Hindlimb muscle (tissue), 1 donor: ENCODE measurements around the gene SH2D5. TPM values are rescaled to one million over a fixed set of nuclear protein-coding genes. Genes with fewer than 3 reads are reported as not detected.

ENCODE experiments used
- DNase-seq: peaks from one replicate; pipeline ENCODE4 v3.0.0-alpha.2; 2013
- polyA plus RNA-seq: library from polyadenylated mRNA; unstranded; fragments of 120-200 nt; gene quantifications from one replicate; pipeline ENCODE4 v1.2.1, GENCODE V29; 2013; ENCODE audit not compliant: insufficient read length

SH2D5 gene
- 0.44 TPM for polyA plus RNA-seq

- DNase-seq = peak; percentile 43
Measured at GRCh38 chr1:20732588-20733359, at the start of gene SH2D5. Gene SH2D5 (minus strand): TSS chr1:20732703. CDS start chr1:20728044, 4,659 bp downstream.

- no peak for DNase-seq
Measured at GRCh38 chr1:20775700-20776099, 43.2 kb upstream of the SH2D5 start.

- DNase-seq = no peak
Measured at GRCh38 chr1:20771780-20772179, 39.3 kb upstream of the SH2D5 start.

GRCh38 chr1:20770314-20771087 lies 38.0 kb upstream of the SH2D5 start:
- no peak for DNase-seq

- no peak for DNase-seq
Measured at GRCh38 chr1:20767271-20767670, 34.8 kb upstream of the SH2D5 start.

GRCh38 chr1:20763417-20763816 lies 30.9 kb upstream of the SH2D5 start:
- DNase-seq = no peak

GRCh38 chr1:20760322-20760721 lies 27.8 kb upstream of the SH2D5 start:
- no peak for DNase-seq

GRCh38 chr1:20753589-20753988 lies 21.1 kb upstream of the SH2D5 start:
- DNase-seq = no peak

- no peak for DNase-seq
Measured at GRCh38 chr1:20751462-20751990, 19.0 kb upstream of the SH2D5 start.

- no peak for DNase-seq
Measured at GRCh38 chr1:20742671-20743070, 10.2 kb upstream of the SH2D5 start.

GRCh38 chr1:20740781-20741180 lies 8.3 kb upstream of the SH2D5 start:
- DNase-seq = no peak

- DNase-seq = no peak
Measured at GRCh38 chr1:20739225-20739624, 6.7 kb upstream of the SH2D5 start.

GRCh38 chr1:20735581-20736111 lies 3.1 kb upstream of the SH2D5 start:
- DNase-seq = no peak

- DNase-seq = no peak
Measured at GRCh38 chr1:20733360-20733975, 965 bp upstream of the SH2D5 start.

GRCh38 chr1:20732071-20732587 lies 374 bp downstream of the SH2D5 start:
- DNase-seq = peak; percentile 40

GRCh38 chr1:20731057-20731991 lies 1.2 kb downstream of the SH2D5 start:
- no peak for DNase-seq

- DNase-seq = no peak
Measured at GRCh38 chr1:20730690-20731056, 1.8 kb downstream of the SH2D5 start.

- DNase-seq = no peak
Measured at GRCh38 chr1:20729990-20730689, 2.4 kb downstream of the SH2D5 start.

- DNase-seq = no peak
Measured at GRCh38 chr1:20729155-20729931, 3.2 kb downstream of the SH2D5 start.
